HAP-1 (cell line): Measurements from ENCODE around the gene EHD1.

Experiments
- DNase-seq, 2 experiments: peaks; one replicate each; pipeline ENCODE4 v3.0.0-alpha.2; 2016 to 2020; ENCODE audit warnings: low spot score in 2 of 2
- H3K27me3 ChIP-seq: fragments of 250-450 bp; sonication (Bioruptor Pico); 2 replicates; pipeline ENCODE4 v1.5.1; 2020; ENCODE audit warnings: low read depth, mild to moderate bottlenecking, moderate library complexity
- H3K36me3 ChIP-seq: fragments of 250-450 bp; sonication (Bioruptor Pico); replicated peaks from 2 replicates; pipeline ENCODE4 v1.5.1; 2020; ENCODE audit warnings: mild to moderate bottlenecking
- H3K4me1 ChIP-seq: fragments of 250-450 bp; sonication (Bioruptor Pico); 2 replicates; pipeline ENCODE4 v1.5.1; 2020; ENCODE audit warnings: mild to moderate bottlenecking
- H3K4me3 ChIP-seq: fragments of 250-450 bp; sonication (Bioruptor Pico); 2 replicates; pipeline ENCODE4 v1.5.1; 2020; ENCODE audit warnings: mild to moderate bottlenecking, moderate library complexity
- H3K9me3 ChIP-seq: fragments of 250-450 bp; sonication (Bioruptor Pico); 2 replicates; pipeline ENCODE4 v1.5.1; 2020; ENCODE audit warnings: mild to moderate bottlenecking, moderate library complexity
- in situ Hi-C: fragments of 300-500 bp; cut with MboI; formaldehyde crosslinking; loops from 3 replicates; pipeline ENCODE4 v1.14.3; 2020; ENCODE audit warnings: low sequenced_read_pairs, inconsistent platforms, mixed read lengths

The EHD1 gene

GRCh38 chr11:64841592-64842365 is 36.6 kb downstream of the EHD1 start:
- no peak for DNase-seq
- Histone ChIP-seq H3K36me3 (no peaks in the 10 kb centered on the region), H3K4me3 (no peak overlapping the region), H3K27me3 (no peaks in the 10 kb centered on the region), H3K4me1 (peaks cover 15% of the 10 kb centered on the region), H3K9me3 (no peaks in the 10 kb centered on the region)
- in situ Hi-C loops: loop anchor here (10.0 kb wide), 1 partner anchor 273 kb away; the partner anchor contains the start of genes TM7SF2 and ZNHIT2

GRCh38 chr11:64839887-64840782 is 38.3 kb downstream of the EHD1 start:
- in situ Hi-C loops: loop anchor here (10.0 kb wide), 1 partner anchor 275 kb away; the partner anchor contains the start of genes TM7SF2 and ZNHIT2
- H3K4me3 ChIP-seq: no peak overlapping the region
- no peaks in the 10 kb centered on the region for H3K36me3 ChIP-seq
- no peak for DNase-seq
- no peaks in the 10 kb centered on the region for H3K27me3 ChIP-seq
- peaks cover 15% of the 10 kb centered on the region for H3K4me1 ChIP-seq
- no peaks in the 10 kb centered on the region for H3K9me3 ChIP-seq

GRCh38 chr11:64839335-64839734 is 39.1 kb downstream of the EHD1 start:
- in situ Hi-C loops: no loop called here
- Histone ChIP-seq H3K4me1 (peaks cover 15% of the 10 kb centered on the region), H3K4me3 (no peak overlapping the region), H3K36me3 (no peaks in the 10 kb centered on the region), H3K27me3 (no peaks in the 10 kb centered on the region), H3K9me3 (no peaks in the 10 kb centered on the region)
- no peak for DNase-seq

- H3K27me3 ChIP-seq: no peaks in the 10 kb centered on the region
- H3K4me1 ChIP-seq: peaks cover 11% of the 10 kb centered on the region
- no peaks in the 10 kb centered on the region for H3K9me3 ChIP-seq
- H3K4me3 ChIP-seq: no peak overlapping the region
- in situ Hi-C loops: no loop called here
- no peak for DNase-seq
- no peaks in the 10 kb centered on the region for H3K36me3 ChIP-seq
These were observed 39.7 kb downstream of the EHD1 start for GRCh38 chr11:64838600-64839334.

GRCh38 chr11:64837887-64838351 is 40.5 kb downstream of the EHD1 start:
- DNase-seq: no peak
- H3K27me3 ChIP-seq: no peaks in the 10 kb centered on the region
- H3K4me3 ChIP-seq: no peak overlapping the region
- in situ Hi-C loops: no loop called here
- H3K9me3 ChIP-seq: no peaks in the 10 kb centered on the region
- H3K36me3 ChIP-seq: no peaks in the 10 kb centered on the region
- peaks cover 2% of the 10 kb centered on the region for H3K4me1 ChIP-seq

- H3K36me3 ChIP-seq: no peaks in the 10 kb centered on the region
- in situ Hi-C loops: no loop called here
- H3K27me3 ChIP-seq: no peaks in the 10 kb centered on the region
- H3K4me1 ChIP-seq: no peaks in the 10 kb centered on the region
- H3K4me3 ChIP-seq: no peak overlapping the region
- no peak for DNase-seq
- H3K9me3 ChIP-seq: no peaks in the 10 kb centered on the region
These were observed 41.9 kb downstream of the EHD1 start for GRCh38 chr11:64836448-64837072.

GRCh38 chr11:64835616-64836447 is 42.6 kb downstream of the EHD1 start:
- Histone ChIP-seq H3K27me3 (no peaks in the 10 kb centered on the region), H3K36me3 (no peaks in the 10 kb centered on the region), H3K4me3 (no peak overlapping the region), H3K4me1 (no peaks in the 10 kb centered on the region), H3K9me3 (no peaks in the 10 kb centered on the region)
- in situ Hi-C loops: no loop called here
- DNase-seq: no peak

GRCh38 chr11:64834723-64835615 is 43.5 kb downstream of the EHD1 start:
- DNase-seq: no peak
- no peaks in the 10 kb centered on the region for H3K36me3 ChIP-seq
- H3K4me3 ChIP-seq: no peak overlapping the region

GRCh38 chr11:64834031-64834722 is 44.2 kb downstream of the EHD1 start:
- Histone ChIP-seq H3K27me3 (no peaks in the 10 kb centered on the region), H3K4me1 (no peaks in the 10 kb centered on the region), H3K4me3 (no peak overlapping the region), H3K36me3 (no peaks in the 10 kb centered on the region), H3K9me3 (no peaks in the 10 kb centered on the region)
- in situ Hi-C loops: no loop called here
- DNase-seq: no peak

More at GRCh38 chr11:64834723-64835615, 43.5 kb downstream of the EHD1 start:
- Histone ChIP-seq H3K4me1 (no peaks in the 10 kb centered on the region), H3K9me3 (no peaks in the 10 kb centered on the region), H3K27me3 (no peaks in the 10 kb centered on the region)
- in situ Hi-C loops: no loop called here

- Histone ChIP-seq H3K4me1 (no peaks in the 10 kb centered on the region), H3K4me3 (no peak overlapping the region), H3K27me3 (no peaks in the 10 kb centered on the region), H3K36me3 (no peaks in the 10 kb centered on the region), H3K9me3 (no peaks in the 10 kb centered on the region)
- no peak for DNase-seq
- in situ Hi-C loops: no loop called here
These were observed 44.9 kb downstream of the EHD1 start for GRCh38 chr11:64833509-64833908.

GRCh38 chr11:64833198-64833502 is 45.3 kb downstream of the EHD1 start:
- in situ Hi-C loops: no loop called here
- H3K27me3 ChIP-seq: no peaks in the 10 kb centered on the region
- DNase-seq: no peak
- no peak overlapping the region for H3K4me3 ChIP-seq
- H3K4me1 ChIP-seq: no peaks in the 10 kb centered on the region
- no peaks in the 10 kb centered on the region for H3K9me3 ChIP-seq
- no peaks in the 10 kb centered on the region for H3K36me3 ChIP-seq
